ENCODE results near the gene CEP20. TPM values are rescaled to one million over a fixed set of nuclear protein-coding genes. Genes with fewer than 3 reads are reported as not detected.

CEP20 gene
- total and polyA plus RNA-seq, 4 experiments from 2014 or later = 22.3 to 42.0 (median 29.1) TPM

GRCh38 chr16:15873737-15874136, 14.7 kb downstream of the CEP20 start:
- H3K27me3 Mint-ChIP-seq = no peaks in the 10 kb centered on the region
- H3K9me3 ChIP-seq (ENCODE audit: control insufficient read depth in 1 of 2, low read length in 2 of 2) = no peaks in the 10 kb centered on the region
- H3K36me3 Mint-ChIP-seq = peaks cover 34 to 45% of the 10 kb centered on the region in 2 donors
- H3K4me3 Mint-ChIP-seq = no peak overlapping the region
- H3K27ac Mint-ChIP-seq = peak overlapping the region in 1 of 7 donors; percentile 5
- H3K4me1 Mint-ChIP-seq = peaks cover 0 to 4% (median 4%) of the 10 kb centered on the region in 4 donors
- H3K4me3 ChIP-seq (ENCODE audit: low read length in 2 of 2) = no peak overlapping the region
- peaks cover 45% of the 10 kb centered on the region for H3K36me3 ChIP-seq (ENCODE audit: insufficient read depth, low read length)
- no peaks in the 10 kb centered on the region for H3K4me1 ChIP-seq (ENCODE audit: insufficient read depth, low read length)
- ChIA-PET CTCF (ENCODE audit: partially characterized antibody) (interaction anchor here (1.0 to 2.5 kb wide), 4 partner anchors 13 to 253 kb away, joined by 4 to 10 read pairs (median 6); partner anchors contain the start of gene CEP20), POLR2A (ENCODE audit: partially characterized antibody) (interaction anchor here (2.0 kb wide), 1 partner anchor 15 kb away, joined by 7 read pairs; the partner anchor contains the start of gene CEP20)
- intact Hi-C loops (cut with micrococcal nuclease) = loop anchor here (2.0 kb wide), 1 partner anchor 15 kb away; the partner anchor contains the start of gene CEP20
- DNase-seq = no peak
- no peak overlapping the region for H3K27ac ChIP-seq (ENCODE audit: low read depth, low read length)
- no peaks in the 10 kb centered on the region for H3K27me3 ChIP-seq (ENCODE audit: insufficient read depth, low read length)
- no peaks in the 10 kb centered on the region for H3K9me3 Mint-ChIP-seq

GRCh38 chr16:15873301-15873700, 15.1 kb downstream of the CEP20 start:
- Mint-ChIP-seq H3K27ac (peak overlapping the region in 1 of 7 donors; percentile 9), H3K4me3 (no peak overlapping the region), H3K27me3 (no peaks in the 10 kb centered on the region), H3K4me1 (peaks cover 0 to 4% (median 4%) of the 10 kb centered on the region in 4 donors), H3K9me3 (no peaks in the 10 kb centered on the region), H3K36me3 (peaks cover 33 to 47% of the 10 kb centered on the region in 2 donors)
- H3K27me3 ChIP-seq (ENCODE audit: insufficient read depth, low read length) = no peaks in the 10 kb centered on the region
- peaks cover 45% of the 10 kb centered on the region for H3K36me3 ChIP-seq (ENCODE audit: insufficient read depth, low read length)
- H3K9me3 ChIP-seq (ENCODE audit: control insufficient read depth in 1 of 2, low read length in 2 of 2) = no peaks in the 10 kb centered on the region
- no peak for DNase-seq
- ChIA-PET CTCF (ENCODE audit: partially characterized antibody) (interaction anchor here (1.0 to 2.5 kb wide), 3 partner anchors 15 to 254 kb away, joined by 4 to 10 read pairs (median 5); partner anchors contain the start of gene CEP20), POLR2A (ENCODE audit: partially characterized antibody) (interaction anchor here (2.0 kb wide), 1 partner anchor 15 kb away, joined by 7 read pairs; the partner anchor contains the start of gene CEP20)
- no peak overlapping the region for H3K27ac ChIP-seq (ENCODE audit: low read depth, low read length)
- intact Hi-C loops (cut with micrococcal nuclease) = no loop called here
- no peaks in the 10 kb centered on the region for H3K4me1 ChIP-seq (ENCODE audit: insufficient read depth, low read length)
- H3K4me3 ChIP-seq (ENCODE audit: low read length in 2 of 2) = no peak overlapping the region

- H3K36me3 Mint-ChIP-seq = peaks cover 35 to 57% of the 10 kb centered on the region in 2 donors
- H3K36me3 ChIP-seq (ENCODE audit: insufficient read depth, low read length) = peaks cover 37% of the 10 kb centered on the region
- H3K27ac Mint-ChIP-seq = peak overlapping the region in 2 of 7 donors; percentile 26 to 35
- no peaks in the 10 kb centered on the region for H3K9me3 ChIP-seq (ENCODE audit: control insufficient read depth in 1 of 2, low read length in 2 of 2)
- peaks cover 0 to 3% (median 1%) of the 10 kb centered on the region in 4 donors for H3K4me1 Mint-ChIP-seq
- no peaks in the 10 kb centered on the region for H3K27me3 ChIP-seq (ENCODE audit: insufficient read depth, low read length)
- no peaks in the 10 kb centered on the region for H3K9me3 Mint-ChIP-seq
- H3K4me1 ChIP-seq (ENCODE audit: insufficient read depth, low read length) = no peaks in the 10 kb centered on the region
- DNase-seq = no peak
- ChIA-PET CTCF (ENCODE audit: partially characterized antibody) (no interaction called here), POLR2A (ENCODE audit: partially characterized antibody) (no interaction called here)
- no peaks in the 10 kb centered on the region for H3K27me3 Mint-ChIP-seq
- H3K4me3 ChIP-seq (ENCODE audit: low read length in 2 of 2) = no peak overlapping the region
- intact Hi-C loops (cut with micrococcal nuclease) = no loop called here
- no peak overlapping the region for H3K4me3 Mint-ChIP-seq
- no peak overlapping the region for H3K27ac ChIP-seq (ENCODE audit: low read depth, low read length)
Observed at GRCh38 chr16:15870011-15870410, 18.4 kb downstream of the CEP20 start.

GRCh38 chr16:15866451-15866850, 22.0 kb downstream of the CEP20 start:
- no peaks in the 10 kb centered on the region for H3K4me1 Mint-ChIP-seq

GRCh38 chr16:15865742-15866141, 22.7 kb downstream of the CEP20 start:
- Histone ChIP-seq H3K36me3 (ENCODE audit: insufficient read depth, low read length) (peaks cover 20% of the 10 kb centered on the region), H3K9me3 (ENCODE audit: control insufficient read depth in 1 of 2, low read length in 2 of 2) (no peaks in the 10 kb centered on the region), H3K27ac (ENCODE audit: low read depth, low read length) (no peak overlapping the region), H3K27me3 (ENCODE audit: insufficient read depth, low read length) (no peaks in the 10 kb centered on the region), H3K4me1 (ENCODE audit: insufficient read depth, low read length) (no peaks in the 10 kb centered on the region), H3K4me3 (ENCODE audit: low read length in 2 of 2) (no peak overlapping the region)
- ChIA-PET POLR2A (ENCODE audit: partially characterized antibody) (no interaction called here), CTCF (ENCODE audit: partially characterized antibody) (no interaction called here)
- H3K27me3 Mint-ChIP-seq = peaks cover 0 to 1% of the 10 kb centered on the region in 2 donors
- peaks cover 25 to 39% of the 10 kb centered on the region in 2 donors for H3K36me3 Mint-ChIP-seq
- intact Hi-C loops (cut with micrococcal nuclease) = no loop called here
- no peak for DNase-seq
- H3K27ac Mint-ChIP-seq = no peak overlapping the region
- no peaks in the 10 kb centered on the region for H3K9me3 Mint-ChIP-seq
- H3K4me3 Mint-ChIP-seq = no peak overlapping the region
- H3K4me1 Mint-ChIP-seq = no peaks in the 10 kb centered on the region

More at GRCh38 chr16:15866451-15866850, 22.0 kb downstream of the CEP20 start:
- ChIA-PET POLR2A (ENCODE audit: partially characterized antibody) (no interaction called here), CTCF (ENCODE audit: partially characterized antibody) (no interaction called here)
- H3K27me3 ChIP-seq (ENCODE audit: insufficient read depth, low read length) = no peaks in the 10 kb centered on the region
- peaks cover 21% of the 10 kb centered on the region for H3K36me3 ChIP-seq (ENCODE audit: insufficient read depth, low read length)
- Mint-ChIP-seq H3K27me3 (peaks cover 0 to 1% of the 10 kb centered on the region in 2 donors), H3K36me3 (peaks cover 25 to 40% of the 10 kb centered on the region in 2 donors), H3K27ac (no peak overlapping the region), H3K9me3 (no peaks in the 10 kb centered on the region), H3K4me3 (no peak overlapping the region)
- H3K4me3 ChIP-seq (ENCODE audit: low read length in 2 of 2) = no peak overlapping the region
- no peaks in the 10 kb centered on the region for H3K4me1 ChIP-seq (ENCODE audit: insufficient read depth, low read length)
- no peaks in the 10 kb centered on the region for H3K9me3 ChIP-seq (ENCODE audit: control insufficient read depth in 1 of 2, low read length in 2 of 2)
- no peak overlapping the region for H3K27ac ChIP-seq (ENCODE audit: low read depth, low read length)
- no peak for DNase-seq
- intact Hi-C loops (cut with micrococcal nuclease) = no loop called here

GRCh38 chr16:15864939-15865338, 23.5 kb downstream of the CEP20 start:
- Histone ChIP-seq H3K9me3 (ENCODE audit: control insufficient read depth in 1 of 2, low read length in 2 of 2) (no peaks in the 10 kb centered on the region), H3K36me3 (ENCODE audit: insufficient read depth, low read length) (peaks cover 12% of the 10 kb centered on the region), H3K4me3 (ENCODE audit: low read length in 2 of 2) (no peak overlapping the region), H3K27me3 (ENCODE audit: insufficient read depth, low read length) (no peaks in the 10 kb centered on the region), H3K4me1 (ENCODE audit: insufficient read depth, low read length) (no peaks in the 10 kb centered on the region), H3K27ac (ENCODE audit: low read depth, low read length) (no peak overlapping the region)
- ChIA-PET CTCF (ENCODE audit: partially characterized antibody) (no interaction called here), POLR2A (ENCODE audit: partially characterized antibody) (no interaction called here)
- peaks cover 0 to 1% of the 10 kb centered on the region in 2 donors for H3K27me3 Mint-ChIP-seq
- no peaks in the 10 kb centered on the region for H3K4me1 Mint-ChIP-seq
- H3K4me3 Mint-ChIP-seq = no peak overlapping the region
- peaks cover 22 to 33% of the 10 kb centered on the region in 2 donors for H3K36me3 Mint-ChIP-seq
- intact Hi-C loops (cut with micrococcal nuclease) = no loop called here
- H3K9me3 Mint-ChIP-seq = no peaks in the 10 kb centered on the region
- DNase-seq = no peak
- no peak overlapping the region for H3K27ac Mint-ChIP-seq

GRCh38 chr16:15861996-15862395, 26.4 kb downstream of the CEP20 start:
- H3K4me3 ChIP-seq (ENCODE audit: low read length in 2 of 2) = no peak overlapping the region
- H3K27me3 Mint-ChIP-seq = peaks cover 10 to 11% of the 10 kb centered on the region in 2 donors
- DNase-seq = no peak
- peaks cover 10% of the 10 kb centered on the region for H3K4me1 ChIP-seq (ENCODE audit: insufficient read depth, low read length)
- no peak overlapping the region for H3K4me3 Mint-ChIP-seq
- ChIA-PET POLR2A (ENCODE audit: partially characterized antibody) (no interaction called here), CTCF (ENCODE audit: partially characterized antibody) (no interaction called here)
- peaks cover 16% of the 10 kb centered on the region in 2 donors for H3K36me3 Mint-ChIP-seq
- H3K36me3 ChIP-seq (ENCODE audit: insufficient read depth, low read length) = peaks cover 6% of the 10 kb centered on the region
- H3K9me3 Mint-ChIP-seq = no peaks in the 10 kb centered on the region
- H3K27me3 ChIP-seq (ENCODE audit: insufficient read depth, low read length) = peaks cover 10% of the 10 kb centered on the region
- peaks cover 5 to 8% (median 6%) of the 10 kb centered on the region in 4 donors for H3K4me1 Mint-ChIP-seq
- no peaks in the 10 kb centered on the region for H3K9me3 ChIP-seq (ENCODE audit: control insufficient read depth in 1 of 2, low read length in 2 of 2)
- no peak overlapping the region for H3K27ac ChIP-seq (ENCODE audit: low read depth, low read length)
- H3K27ac Mint-ChIP-seq = no peak overlapping the region
- intact Hi-C loops (cut with micrococcal nuclease) = no loop called here

All from CD4-positive, alpha-beta memory T cell (primary cell).